DMS79 (cell line): ENCODE measurements around the gene MGAT5.

Experiments used
- DNase-seq: peaks from one replicate; lab custom pipeline; 2025; lab: John Stamatoyannopoulos, UW

The MGAT5 gene

DNA sequence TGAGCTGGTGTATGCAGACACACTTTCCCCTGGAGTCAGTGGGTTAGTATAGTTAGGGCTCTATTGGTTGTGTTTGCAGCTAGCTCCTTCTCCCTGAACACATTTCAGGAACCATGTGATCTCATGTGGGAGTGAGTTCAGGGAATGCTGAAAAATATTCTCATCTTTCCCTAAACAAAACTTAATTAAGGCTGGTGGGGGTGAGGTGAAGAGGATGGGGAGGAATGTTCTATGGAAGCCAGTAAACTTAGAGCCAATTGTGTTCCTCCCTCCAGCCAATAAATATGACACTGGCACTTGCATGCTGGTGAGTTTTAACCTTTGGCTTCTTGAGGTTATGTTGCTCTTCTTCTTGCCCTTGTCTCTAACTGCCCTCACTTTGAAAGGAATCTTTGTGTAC is 952 bp downstream of the MGAT5 start:
- DNase-seq, result no peak

DNA sequence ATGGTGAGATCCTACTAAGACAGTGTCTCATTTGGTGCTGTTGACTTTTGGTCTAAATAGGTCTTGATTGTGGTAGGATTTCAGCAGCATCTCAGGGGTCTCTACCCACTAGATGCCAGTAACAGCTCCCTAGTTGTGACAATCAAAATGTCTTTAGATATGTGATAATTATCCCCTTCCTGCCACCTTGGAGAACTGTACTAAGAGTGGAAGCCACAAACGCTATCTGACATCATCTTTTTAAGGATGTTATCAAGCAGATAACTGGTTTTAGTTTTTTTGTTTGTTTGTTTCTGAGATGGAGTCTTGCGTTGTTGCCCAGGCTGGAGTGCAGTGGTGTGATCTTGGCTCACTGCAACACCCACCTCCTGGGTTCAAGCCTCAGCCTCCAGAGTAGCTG is 3.1 kb downstream of the MGAT5 start:
- no peak for DNase-seq

DNA sequence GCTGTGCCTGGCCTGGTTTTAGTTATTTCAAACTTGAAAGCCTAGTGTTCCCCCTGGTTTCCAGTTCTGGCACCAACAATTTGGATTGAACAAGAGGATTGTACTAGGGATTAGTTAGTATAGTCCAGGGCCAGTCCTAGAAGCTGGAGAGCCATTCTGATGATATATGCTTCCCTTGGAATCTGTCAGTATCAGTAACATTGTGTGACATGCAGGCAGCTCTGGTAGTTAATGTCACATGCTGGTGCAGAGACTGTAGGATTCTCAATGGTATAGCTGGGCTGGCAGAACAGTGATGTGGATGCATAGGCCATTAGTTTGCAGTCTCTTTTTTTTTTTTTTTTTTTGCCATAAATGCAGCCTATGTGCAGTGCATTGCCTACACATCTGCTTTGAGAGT is 3.6 kb downstream of the MGAT5 start:
- DNase-seq, result no peak

DNA sequence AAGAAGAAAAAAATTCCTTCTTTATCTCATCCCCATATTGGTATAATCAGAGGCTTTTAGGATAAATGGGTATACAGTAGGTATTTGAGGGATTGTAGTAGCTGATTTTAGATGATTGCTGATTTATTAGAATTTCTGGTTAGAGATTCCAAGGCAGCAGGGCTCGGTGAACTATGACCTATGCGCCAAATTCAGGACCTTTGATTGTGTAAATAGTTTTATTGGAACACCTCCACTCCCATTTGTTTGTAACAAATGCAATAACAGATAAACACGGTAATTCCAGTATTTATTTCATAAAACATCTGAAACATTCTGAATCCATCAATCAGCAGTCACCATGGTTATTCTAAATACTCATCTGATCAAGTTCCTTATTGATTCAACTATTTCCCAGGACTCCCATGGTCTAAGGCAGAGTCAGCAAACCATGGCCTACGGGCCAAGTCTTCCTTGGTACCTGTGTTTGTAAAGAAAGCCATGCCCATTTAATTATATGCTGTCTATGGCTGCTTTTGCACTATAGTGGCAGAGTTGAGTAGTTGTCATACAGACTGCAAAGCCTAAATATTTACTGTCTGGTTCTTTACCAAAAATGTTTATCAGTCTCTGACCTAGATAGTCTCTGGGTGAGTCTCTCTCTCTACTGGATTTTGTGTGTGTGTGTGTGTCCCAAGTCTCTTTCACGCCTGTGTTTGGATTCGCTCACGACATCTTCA is 4.3 kb downstream of the MGAT5 start:
- DNase-seq, result no peak

DNA sequence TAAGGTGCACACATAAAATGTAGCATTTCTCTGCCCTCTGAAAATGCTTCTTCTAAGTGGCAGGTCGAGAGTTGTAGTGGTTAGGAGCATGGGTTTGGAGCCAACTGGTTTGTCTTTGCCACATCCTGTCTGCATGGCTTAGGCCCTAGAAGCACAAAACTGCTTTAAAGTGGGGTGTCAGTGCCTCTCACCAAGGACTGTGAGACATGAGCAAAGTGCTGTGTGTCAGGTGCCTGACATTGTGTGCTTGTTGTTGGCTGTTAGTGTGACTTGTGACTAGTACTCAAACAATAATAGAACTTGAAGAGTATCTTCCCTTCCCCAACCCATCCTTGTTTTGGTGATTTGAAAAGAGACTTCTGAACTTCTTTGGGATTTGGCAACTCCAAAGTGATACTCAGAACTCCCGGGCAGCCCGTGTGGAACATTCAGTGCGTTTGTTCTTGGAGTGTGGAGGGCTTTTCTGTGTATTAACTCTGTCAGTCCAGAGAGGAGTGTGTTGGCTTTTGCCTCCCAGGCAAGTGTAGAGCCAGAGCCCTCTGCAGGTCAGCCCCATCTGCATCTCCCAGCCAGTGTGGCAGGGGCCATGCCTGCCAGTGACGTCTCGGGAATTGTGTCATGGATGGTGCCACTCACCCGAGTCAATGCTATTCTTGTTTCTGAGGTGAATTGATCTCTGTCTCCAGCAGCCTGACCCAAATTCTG is 5.0 kb downstream of the MGAT5 start:
- DNase-seq, result no peak

DNA sequence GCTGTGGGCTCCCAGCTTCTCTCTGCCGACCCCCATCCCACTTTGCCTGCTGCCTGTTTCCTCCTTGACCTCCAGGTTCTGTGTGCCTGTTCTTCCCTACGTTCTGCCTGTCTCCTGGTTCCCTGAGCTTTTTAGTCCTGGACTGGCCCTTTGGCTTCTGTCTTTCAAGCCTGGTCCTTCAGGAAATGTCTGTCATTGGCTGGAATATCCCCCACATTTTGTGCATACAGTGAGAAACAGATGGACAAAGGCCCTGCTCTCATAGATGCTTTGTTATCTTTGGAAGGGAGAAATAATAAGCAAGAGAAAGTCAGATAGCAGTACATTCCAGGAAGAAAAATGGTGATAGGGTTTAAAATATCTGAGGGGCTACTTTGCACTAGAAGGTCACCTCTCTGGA is 5.7 kb downstream of the MGAT5 start:
- DNase-seq, result no peak

DNA sequence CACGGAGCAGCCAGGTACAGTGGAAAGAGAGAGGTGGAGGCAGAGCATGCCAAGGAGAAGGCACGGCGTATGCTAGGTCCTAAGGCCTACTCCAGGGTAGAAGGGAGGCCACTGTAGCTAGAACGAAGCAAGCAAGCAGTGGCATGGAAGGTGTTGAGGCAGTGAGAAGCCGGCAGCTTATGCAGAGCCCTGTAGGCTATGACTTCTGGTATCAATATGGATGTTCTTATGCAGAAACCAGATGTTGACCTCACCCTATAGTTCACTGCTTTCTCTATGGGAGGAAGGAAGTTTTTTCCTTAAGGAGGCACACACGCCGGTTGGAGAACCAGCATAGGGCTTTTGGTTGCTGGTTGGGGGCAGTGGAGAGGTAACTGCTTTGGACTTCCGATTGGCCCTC is 6.1 kb downstream of the MGAT5 start:
- no peak for DNase-seq

DNA sequence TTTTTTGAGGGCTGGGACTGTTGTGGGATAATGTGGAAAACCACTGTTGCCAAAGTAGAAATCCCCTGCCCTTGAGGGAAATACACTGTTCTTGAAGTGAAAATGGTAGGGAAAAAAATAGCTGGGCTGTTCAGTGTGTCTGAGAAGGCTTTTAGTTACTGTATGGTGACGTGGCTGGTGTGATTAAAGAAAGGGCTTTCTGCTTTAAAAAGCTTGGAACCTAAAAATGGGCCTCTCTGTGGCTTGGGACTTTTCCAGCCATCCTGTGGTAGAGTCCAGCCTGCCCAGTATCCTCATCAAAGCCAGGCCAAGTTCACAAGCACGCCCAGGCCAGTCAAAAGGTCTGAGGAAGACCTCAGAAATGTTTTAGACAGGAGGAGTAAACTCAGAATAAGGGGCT is 6.8 kb downstream of the MGAT5 start:
- DNase-seq, result no peak

DNA sequence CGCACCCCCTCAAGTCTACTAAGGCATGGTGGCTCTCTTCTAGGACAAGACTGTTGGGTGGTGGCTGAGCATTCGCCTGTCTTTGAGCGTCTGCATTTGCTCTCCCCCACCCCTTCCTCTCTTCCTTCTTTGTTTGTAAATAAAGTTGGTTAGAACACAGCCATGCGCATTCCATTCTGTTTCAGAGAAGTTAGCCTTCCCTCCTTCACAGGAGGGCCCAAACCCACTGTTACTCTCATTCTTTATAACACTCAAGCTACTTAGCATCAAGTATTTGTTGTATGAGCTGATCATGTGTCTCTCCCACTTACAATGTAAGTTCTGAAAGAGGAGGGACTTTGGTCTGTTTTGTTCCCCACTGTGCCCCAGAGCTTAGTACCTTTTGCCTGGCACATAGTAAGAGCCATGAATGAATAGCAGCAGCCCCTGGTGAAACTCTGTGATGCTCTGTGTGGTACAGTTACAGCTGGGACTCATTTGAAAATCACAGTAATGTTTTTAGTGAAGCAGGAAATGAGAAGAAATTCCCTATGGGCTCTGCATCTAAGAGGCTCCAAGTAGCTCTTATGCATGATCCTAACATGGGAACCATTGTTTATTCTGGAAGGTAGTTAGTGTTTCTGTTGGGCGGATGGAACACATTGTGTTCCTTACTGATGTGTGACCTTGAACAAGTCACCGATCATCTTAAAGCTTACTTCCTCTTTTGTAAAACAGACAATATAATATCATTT is 7.7 kb downstream of the MGAT5 start:
- DNase-seq, result no peak

DNA sequence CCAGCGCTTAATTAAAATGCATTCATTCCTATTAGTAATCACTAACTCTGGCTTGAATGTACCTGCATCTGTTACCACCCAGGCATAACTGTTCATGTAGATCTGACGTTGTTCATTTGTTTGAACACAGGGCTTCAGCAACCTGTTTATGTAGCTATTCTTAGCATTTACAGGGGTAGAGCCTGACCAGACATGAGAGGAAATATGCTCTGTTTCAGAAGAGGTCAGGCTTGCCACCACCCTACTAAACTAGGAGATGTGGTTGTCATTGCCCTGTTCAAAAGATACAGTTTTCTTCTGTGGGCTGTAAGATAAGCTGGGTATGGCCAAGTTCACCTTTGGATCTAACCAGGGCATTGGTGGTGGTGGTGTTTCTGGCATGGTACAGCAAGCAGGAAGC is 8.8 kb downstream of the MGAT5 start:
- no peak for DNase-seq

DNA sequence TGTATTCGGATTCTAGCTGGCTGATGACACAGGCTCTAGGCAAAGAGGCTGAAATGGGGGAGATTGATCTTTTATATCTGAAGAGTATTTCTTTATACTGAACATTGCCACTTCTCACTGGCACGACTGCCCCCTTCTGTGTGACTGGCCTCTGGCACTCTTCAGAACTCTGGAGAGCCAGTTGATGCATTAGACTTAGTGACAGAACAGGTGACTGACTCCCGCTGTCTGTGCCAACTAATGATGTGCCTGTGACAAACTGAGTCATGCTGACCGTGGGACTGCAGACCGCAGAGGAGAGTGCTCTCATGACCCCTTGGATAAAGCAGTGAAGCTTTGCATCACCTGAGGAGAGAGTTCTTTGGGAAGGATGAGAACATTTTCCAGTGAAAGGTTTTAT is 14.4 kb downstream of the MGAT5 start:
- DNase-seq, result no peak

DNA sequence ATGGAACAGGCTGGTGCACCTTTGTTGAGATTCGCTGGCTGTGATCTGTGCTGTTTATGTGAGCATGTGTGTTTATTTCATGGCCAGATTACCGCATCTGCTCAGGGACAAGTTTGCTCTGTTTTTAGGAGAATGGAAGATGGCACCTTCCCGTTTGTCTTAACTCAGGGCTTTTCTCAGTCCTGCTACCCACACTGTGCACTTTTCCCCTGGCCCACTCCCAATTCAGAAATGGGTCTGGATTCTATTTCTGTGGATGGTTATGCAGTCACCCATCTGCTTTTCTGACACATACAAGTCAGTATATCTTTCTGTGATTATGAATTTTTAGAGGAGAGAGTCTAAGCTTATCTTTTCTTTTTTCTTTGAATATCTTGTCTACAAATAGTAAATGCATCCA is 15.4 kb downstream of the MGAT5 start:
- DNase-seq, result no peak

DNA sequence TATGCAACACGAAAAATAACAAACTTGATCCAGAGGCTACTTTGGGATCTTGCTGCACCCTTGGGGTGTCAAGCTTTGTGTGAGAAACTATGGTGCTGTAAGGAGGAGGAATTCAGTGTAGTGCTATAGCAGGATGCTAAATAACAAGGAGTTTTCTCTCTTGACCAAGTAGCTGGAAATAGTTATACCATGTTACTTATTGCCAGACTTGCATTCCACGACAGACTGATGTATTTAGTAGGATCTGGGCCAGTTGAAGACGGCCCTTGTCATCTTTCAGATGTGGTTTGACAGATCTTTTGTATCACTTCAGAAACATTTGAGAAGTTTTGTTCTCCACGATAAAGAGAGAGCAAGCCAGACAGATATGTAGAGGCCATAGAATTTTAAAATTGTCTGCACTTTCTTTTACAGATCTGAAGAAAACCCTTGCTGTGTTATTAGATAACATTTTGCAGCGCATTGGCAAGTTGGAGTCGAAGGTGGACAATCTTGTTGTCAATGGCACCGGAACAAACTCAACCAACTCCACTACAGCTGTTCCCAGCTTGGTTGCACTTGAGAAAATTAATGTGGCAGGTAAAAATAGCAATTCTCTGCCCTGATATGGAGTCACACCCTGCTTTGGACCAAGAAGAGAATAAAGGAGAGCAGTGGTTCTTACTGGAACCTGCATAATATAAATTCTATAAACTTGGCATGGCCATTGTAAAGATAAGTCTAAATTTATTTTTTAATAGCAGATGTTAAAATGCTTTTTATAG is 16.3 kb downstream of the MGAT5 start:
- no peak for DNase-seq

DNA sequence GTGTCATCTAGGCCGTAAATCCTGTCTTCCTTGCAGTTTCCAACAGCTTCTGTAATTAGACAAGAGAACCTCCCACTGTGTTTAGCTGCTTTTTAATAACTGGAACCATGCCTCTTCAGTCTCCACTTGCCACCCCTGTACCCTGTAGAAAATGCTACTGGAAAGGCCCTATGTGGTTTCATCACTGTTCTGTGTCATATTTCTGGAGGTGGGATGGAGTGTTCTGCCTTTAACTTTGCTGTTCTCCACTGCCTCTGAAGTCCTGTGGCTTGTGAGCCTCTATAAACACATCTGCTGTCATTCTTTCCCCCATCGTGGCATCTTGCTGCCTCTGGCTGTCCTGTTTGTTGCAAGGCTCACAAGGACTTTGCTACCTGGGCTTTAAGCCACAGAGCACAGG is 17.9 kb downstream of the MGAT5 start:
- DNase-seq, result no peak

DNA sequence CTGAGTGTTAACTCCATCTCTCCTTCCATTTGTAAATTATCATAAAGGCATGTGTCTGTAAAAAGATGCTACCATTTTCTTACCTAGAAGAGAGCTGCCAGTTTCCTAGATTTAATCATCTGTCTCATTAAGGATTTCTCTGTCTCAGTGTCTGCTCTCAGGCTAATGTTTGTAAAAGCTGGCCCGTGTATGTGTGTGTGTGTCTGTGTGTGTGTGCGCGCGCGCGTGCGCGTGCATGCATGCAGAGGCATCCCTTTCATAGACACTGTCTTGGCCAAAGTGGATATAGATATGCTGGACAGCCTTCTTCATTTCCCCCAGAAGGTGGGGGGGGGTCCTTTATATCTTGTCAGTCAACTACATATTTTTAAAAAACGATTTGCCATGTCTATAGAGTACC is 18.9 kb downstream of the MGAT5 start:
- DNase-seq, result no peak

DNA sequence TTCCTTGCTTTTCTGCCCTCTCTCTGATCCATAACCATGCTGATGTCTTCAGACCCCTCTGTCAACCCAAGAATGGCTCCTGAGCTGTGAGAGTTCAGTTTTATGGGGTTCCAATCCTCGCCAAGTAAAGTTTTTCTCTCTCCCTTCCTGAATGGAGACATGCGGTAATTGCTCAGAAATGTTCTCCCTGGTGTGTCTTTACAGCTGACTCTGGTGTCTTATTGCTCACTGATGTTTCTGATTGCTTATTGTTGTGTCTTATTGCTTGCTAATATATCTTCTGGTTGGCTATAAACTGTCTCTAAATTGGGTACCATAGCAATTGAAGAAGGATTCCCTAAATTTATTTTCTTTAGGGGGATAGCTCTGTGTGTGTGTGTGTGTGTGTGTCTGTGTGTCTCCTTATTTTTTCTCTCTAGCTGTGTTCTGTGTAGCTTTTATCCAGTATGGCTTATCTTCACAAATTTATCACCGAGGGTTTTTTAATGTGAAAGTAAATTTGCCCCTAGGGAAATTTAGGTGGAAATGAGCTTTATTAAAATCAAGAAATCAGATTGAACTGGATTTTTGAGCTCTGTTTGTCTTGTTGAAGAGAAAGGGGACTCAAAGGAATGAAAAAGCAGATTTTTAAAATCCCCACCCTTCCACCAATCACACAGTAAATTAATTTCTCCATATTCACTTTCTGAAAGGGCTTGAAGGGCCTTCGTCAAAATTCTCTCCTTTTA is 19.5 kb downstream of the MGAT5 start:
- DNase-seq, result no peak

DNA sequence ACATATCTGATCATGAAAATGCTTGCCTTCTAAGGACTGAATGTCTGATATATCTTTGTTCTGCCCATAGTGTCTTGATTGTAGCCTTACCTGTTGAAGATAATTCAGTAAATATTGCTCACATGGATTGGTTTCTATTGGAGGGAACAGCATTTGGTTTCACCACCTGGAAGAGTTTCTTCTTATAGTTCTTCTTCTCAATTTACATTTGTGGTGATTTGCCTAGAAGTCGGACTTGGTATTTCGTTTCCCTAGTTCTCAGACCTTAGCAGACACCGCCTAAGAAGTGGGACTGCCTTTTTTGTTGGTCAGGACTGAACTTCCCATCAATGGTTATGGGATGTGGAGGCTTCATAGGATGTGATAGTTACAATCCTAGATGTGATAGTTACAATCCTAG is 20.2 kb downstream of the MGAT5 start:
- no peak for DNase-seq

DNA sequence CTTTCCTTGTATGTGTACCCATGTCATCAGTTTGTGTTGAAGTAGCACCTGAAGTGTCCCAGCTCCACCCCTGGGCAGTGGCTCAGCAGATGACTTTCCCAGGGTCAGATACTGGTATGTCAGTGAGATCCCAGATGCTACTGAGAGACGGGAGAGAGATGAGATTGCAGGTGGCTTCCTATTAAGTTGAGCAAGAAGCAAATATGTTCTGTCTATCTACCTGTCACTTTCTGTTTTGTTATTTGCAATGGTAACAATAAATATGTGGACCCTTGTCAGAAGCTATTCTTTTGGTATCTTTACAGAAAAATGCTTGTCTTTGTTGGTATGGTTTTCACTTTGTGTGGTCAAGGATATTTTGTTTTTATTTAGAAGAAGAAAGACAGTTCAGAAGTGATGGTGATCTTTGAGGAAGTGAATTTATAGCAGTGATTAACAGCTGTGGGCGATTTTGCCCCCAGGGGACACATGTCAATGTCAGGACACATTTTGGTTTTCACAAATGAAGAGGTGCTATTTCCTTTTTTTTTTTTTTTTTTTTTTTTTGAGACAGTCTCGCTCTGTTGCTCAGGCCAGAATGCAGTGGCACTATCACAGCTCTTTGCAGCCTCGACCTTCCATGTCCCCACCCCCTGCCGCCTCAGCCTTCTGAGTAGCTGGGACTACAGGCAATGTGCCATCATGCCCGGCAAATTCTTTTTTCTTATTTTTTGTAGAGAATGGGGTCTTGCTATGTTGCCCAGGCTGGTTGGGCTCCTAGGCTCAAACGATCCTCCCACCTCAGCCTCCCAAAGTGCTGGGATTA is 21.4 kb downstream of the MGAT5 start:
- DNase-seq, result no peak

DNA sequence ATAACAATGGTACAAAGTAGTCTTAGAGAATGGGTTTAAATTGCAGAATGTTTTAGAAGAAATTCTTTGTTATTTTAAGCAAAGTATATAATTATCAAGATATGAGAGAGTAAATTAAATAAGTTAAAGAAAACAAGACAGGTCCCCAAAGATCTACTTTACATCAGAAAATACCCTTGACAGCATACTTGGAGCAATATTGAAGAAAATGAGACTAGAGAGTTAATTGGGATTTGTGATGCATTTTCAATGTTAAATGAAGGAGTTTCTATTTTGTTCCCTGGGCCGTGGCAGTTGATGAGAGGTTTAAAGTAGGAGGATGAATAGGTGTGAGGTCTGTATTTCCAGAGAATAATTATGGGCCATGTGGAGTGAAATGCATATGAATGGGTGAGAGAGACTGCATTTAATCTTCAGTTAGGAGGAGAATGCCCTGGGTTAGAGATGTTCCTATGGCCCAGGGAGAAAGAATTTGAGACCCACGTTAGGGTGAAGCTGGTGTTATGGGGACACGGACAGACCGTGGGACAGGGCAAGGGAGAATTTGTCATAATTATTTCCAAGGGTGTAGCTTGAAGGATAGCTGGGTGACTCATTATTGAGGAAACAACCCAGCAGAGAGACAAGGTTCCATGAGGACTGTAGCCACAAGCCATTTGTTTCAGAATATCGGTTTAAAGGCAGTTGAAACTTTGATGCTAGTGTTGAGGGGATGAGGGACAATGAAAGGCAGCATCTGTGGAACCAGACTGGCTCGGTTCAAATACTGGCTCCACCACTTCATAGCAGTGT is 22.7 kb downstream of the MGAT5 start:
- no peak for DNase-seq

DNA sequence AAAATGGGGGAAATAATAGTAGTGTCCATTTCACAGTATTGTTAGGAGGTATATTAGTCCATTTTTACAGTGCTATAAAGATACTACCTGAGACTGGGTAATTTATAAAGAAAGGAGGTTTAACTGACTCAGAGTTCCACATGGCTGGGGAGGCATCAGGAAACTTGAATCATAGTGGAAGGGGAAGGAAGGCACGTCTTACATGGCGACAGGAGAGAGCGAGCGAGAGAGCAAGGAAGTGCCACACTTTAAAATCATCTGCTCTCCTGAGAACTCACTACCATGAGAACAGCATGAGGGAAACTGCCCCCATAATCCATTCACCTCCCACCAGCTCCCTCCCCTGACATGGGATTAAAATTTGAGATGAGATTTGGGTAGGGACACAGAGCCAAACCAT is 23.4 kb downstream of the MGAT5 start:
- no peak for DNase-seq
